SKM-1 (cell line): ENCODE measurements around the gene IGF2R.
"Not testable (repeated sequence)": the region's sequence is repeated elsewhere in the genome, so short reads cannot be mapped to it uniquely, and the experiment has no call there.

Source experiments
- DNase-seq: peaks from one replicate; lab custom pipeline; 2025; ENCODE audit not compliant: unreplicated experiment; lab: John Stamatoyannopoulos, UW

The IGF2R gene

GRCh38 chr6:160133441-160134336, 164.8 kb downstream of the IGF2R start:
- no peak for DNase-seq

DNA sequence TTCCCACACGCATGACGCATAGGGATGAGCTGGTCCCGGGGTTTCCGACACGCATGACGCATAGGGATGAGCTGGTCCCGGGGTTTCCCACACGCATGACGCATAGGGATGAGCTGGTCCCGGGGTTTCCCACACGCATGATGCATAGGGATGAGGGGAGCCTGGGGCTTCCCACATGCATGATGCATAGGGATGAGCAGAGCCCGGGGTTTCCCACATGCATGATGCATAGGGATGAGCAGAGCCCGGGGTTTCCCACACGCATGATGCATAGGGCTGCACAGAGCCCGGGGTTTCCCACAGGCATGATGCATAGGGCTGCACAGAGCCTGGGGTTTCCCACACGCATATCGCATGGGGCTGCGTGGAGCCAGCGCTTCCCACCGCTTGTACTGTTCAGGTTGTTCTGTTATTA, 165.5 kb downstream of the IGF2R start:
- not testable (repeated sequence) for DNase-seq

GRCh38 chr6:160134779-160135547, 166.1 kb downstream of the IGF2R start:
- DNase-seq: no peak

- DNase-seq: no peak
Measured at GRCh38 chr6:160135907-160136655, 167.2 kb downstream of the IGF2R start.

DNA sequence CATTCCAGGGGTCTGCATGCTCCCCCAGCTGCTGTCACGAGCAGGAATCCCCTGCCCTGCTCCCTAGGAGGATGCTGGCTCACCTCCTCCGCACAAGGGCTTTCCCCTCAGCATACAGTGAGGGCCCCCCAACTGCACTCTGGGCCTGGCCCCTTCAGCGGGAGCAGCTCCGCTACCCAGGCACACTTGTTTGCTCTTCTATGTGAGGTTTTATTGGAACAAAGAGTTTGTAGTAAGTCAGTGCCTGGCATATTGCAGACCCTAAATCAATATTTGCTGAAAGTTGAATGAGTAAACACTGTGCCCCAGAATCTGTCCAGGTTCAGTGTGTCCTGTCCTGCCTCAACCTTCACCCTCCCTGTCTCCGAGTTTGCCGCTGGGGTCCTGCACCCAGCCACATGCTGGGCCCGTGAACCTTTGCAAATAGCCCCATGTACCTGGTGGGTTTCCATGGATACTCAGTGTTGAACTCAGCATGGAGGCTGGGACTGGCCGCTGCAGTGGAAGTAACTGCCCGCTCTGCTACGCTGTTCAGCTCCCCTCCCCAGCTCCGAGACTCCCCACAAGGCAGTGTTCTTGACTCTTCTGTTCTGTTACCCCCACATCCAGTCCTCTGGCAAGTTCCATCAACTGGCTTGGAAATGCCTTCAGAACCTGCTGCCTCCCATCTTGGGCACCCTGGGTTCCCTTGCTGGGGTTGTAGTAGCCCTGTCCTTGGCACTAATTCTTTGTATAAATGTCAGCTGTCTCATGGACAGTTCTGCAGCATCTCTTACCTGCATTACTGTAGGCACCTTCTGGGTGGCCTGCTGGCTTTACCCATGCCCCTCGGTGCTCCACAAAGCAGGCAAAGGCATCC, 168.5 kb downstream of the IGF2R start:
- DNase-seq: no peak

DNA sequence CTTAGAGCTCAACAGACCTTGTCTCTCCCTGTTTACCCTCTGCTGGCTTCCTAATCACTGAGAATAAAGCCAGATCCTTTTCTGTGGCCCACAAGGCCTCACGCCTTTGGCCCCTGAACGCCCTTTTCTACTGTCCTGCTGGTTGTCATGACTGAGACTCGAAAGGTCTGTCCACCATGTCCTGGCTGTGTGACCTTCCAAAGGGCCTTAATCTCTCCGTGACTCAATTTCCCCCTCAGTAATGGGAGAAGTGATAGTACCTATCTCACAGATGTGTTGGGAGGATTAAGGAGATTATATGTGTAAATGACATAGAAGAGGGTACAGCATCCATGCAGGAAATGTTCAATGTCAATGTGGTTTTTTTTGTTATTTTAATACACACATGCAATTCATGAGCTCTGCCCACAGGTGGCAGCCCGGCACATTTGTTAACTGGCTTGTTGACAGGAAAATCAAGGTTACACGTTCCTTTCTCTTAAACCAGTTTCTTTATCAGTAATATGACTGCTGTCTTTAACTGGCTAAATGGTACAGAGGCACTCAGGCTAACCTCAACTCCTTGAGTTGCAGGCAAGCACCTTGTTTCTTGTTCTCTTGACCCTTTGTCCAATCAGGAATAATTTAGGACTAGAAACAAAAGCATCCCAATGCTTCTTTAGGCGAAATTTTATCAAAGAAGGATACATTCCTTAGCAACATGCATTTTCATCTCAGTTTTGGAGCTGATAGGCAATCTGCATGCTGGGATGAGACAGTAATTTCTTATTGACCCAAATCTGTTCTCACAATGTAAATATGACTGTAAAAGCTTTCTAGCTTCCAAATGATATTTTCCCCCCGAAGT, 169.3 kb downstream of the IGF2R start:
- DNase-seq: no peak

DNA sequence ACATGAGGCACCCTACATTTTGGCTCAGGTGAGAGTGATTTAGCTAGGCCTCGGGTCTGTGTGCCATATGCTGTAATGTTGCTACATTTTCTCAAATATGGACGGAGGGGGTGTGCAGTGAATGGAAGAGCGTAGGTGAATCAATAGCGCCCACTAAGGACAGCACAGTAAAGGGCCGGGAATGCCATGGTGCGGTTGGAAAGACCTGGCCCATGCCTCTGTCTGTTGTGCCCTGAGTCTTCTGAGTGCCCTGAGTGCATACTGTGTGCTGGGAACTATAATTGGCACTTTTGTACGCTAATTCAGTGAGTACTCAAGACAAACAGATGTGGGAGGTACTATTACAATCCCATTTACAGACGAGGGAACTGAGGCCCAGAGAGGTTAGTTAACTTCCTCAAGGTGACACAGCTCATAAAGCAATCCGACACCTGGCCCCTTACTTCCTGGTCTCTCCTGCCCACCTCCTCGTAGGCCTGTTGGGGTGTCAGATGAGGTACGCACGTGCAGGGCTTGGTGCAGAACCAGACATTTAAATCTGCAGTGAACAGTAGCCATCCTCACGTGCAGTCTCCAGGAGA, 170.0 kb downstream of the IGF2R start:
- no peak for DNase-seq

GRCh38 chr6:160139420-160139851, 170.6 kb downstream of the IGF2R start:
- DNase-seq: no peak

DNA sequence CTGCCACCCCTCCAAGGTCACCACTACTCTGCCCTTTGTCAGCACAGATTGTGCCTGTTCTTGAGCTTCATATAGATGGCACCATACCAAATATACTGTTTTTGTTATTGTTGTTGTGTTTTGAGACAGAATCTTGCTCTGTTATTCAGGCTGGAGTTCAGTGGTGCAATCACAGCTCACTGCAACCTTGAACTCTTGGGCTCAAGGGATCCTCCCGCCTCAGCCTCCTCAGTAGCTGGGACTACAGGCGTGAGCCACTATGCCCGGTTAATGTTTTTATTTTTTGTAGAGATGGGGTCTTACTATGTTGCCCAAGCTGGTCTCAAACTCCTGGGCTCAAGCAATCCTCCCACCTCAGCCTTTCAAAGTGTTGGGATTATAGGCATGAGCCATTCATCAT, 171.6 kb downstream of the IGF2R start:
- not testable (repeated sequence) for DNase-seq

GRCh38 chr6:160141001-160141726, 172.3 kb downstream of the IGF2R start:
- no peak for DNase-seq

- no peak for DNase-seq
Measured at GRCh38 chr6:160142115-160142715, 173.3 kb downstream of the IGF2R start.

- no peak for DNase-seq
Measured at GRCh38 chr6:160146454-160147145, 177.7 kb downstream of the IGF2R start.

DNA sequence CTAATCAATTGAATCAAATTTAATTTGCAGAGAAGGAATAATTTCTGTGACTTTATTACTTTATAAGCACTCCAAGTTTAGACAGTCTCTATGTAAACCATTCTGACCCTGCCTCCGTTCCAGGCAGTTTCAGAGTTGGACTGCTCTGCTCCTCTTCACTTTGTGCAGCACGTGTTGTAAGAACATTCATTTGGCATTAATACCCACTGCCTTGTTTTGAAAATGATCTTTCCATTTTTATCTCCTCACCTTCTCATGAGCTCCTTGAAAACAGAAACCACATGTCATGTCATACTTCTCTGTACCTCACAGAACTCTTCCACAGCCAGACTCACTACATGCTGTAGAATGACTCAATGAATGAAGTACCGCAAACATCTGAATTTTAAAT, 178.3 kb downstream of the IGF2R start:
- no peak for DNase-seq

DNA sequence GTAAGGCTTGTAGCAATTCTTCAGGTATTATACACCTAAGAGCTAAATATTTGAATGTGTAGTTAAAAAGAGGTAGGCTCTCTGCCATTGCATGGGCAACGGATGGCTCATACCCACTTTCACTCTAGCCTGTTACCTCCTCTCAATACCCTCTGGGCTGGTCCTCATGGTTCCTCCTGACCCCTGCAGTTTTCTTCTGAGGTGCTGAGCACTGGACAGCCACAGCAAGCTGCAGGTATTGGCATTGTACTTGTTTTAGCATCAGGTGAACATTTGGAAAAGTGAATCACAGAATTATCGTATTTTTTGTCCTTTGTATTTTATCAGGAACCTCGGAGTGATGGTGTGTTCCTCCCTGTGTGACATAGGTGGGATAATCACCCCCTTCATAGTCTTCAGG, 185.6 kb downstream of the IGF2R start:
- no peak for DNase-seq

GRCh38 chr6:160156842-160157241, 188.0 kb downstream of the IGF2R start:
- no peak for DNase-seq

DNA sequence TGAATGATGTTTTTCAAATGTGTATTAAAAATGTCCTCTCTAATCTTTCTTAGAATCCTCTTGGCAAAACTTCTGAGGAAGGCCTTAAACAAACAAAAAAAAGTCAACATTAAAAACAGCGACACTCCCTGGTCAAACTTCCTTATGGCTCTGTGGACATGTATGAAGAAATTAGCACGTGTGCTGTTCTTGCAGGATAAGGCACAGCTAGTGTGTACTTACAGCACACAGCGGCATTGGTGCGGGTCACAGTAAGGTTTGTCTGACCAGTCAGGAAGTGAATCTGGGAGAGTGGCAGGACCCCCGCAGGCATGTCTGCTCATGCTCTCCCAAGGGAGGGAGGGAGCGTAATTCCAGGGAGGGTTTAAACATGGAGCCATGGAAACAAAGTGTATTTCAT, 191.6 kb downstream of the IGF2R start:
- DNase-seq: no peak
